Measurements from ENCODE around the gene ISOC2.

GRCh38 chr19:55485439-55486011 lies 24.1 kb upstream of the ISOC2 start:
- TF ChIP-seq, protein P1, sequence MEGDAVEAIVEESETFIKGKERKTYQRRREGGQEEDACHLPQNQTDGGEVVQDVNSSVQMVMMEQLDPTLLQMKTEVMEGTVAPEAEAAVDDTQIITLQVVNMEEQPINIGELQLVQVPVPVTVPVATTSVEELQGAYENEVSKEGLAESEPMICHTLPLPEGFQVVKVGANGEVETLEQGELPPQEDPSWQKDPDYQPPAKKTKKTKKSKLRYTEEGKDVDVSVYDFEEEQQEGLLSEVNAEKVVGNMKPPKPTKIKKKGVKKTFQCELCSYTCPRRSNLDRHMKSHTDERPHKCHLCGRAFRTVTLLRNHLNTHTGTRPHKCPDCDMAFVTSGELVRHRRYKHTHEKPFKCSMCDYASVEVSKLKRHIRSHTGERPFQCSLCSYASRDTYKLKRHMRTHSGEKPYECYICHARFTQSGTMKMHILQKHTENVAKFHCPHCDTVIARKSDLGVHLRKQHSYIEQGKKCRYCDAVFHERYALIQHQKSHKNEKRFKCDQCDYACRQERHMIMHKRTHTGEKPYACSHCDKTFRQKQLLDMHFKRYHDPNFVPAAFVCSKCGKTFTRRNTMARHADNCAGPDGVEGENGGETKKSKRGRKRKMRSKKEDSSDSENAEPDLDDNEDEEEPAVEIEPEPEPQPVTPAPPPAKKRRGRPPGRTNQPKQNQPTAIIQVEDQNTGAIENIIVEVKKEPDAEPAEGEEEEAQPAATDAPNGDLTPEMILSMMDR (IDR thresholded peaks at IDR 0.05) = no peak
- TF ChIP-seq EZH2 (IDR thresholded peaks at IDR 0.05) (no peak), EZH2phosphoT487 (IDR thresholded peaks at IDR 0.05) (no peak)
